Colonic mucosa (tissue), 4 donors: ENCODE results near the gene PODN. TPM values are rescaled to one million over a fixed set of nuclear protein-coding genes. Genes with fewer than 3 reads are reported as not detected.

ENCODE experiments used
- DNase-seq: peaks from one replicate; pipeline ENCODE4 v3.0.0-alpha.2; 2020
- H3K27ac ChIP-seq: fragments of 200-600 bp; one replicate; pipeline ENCODE4 v1.8.0; 2021
- H3K27me3 ChIP-seq: fragments of 200-600 bp; one replicate; pipeline ENCODE4 v1.8.0; 2021
- H3K36me3 ChIP-seq: fragments of 200-600 bp; one replicate; pipeline ENCODE4 v1.8.0; 2021
- H3K4me1 ChIP-seq: fragments of 200-600 bp; one replicate; pipeline ENCODE4 v1.8.0; 2021; ENCODE audit warnings: mild to moderate bottlenecking
- H3K4me3 ChIP-seq: fragments of 200-600 bp; one replicate; pipeline ENCODE4 v1.8.0; 2021
- H3K9ac ChIP-seq, 2 donors: one replicate each; pipeline ENCODE4 v1.7.0; 2013; ENCODE audit warnings: control low read depth in 2 of 2, low read depth in 2 of 2, low read length in 2 of 2
- H3K9me3 ChIP-seq: fragments of 200-600 bp; one replicate; pipeline ENCODE4 v1.8.0; 2021
- CTCF ChIP-seq: fragments of 200-600 bp; IDR thresholded peaks from one replicate; pipeline ENCODE4 v1.8.0; 2022; ENCODE audit warnings: antibody characterized with exemption, mild to moderate bottlenecking
- intact Hi-C: fragments of 100-400 bp; cut with DNase I; formaldehyde crosslinking; loops from one replicate; pipeline ENCODE4 v1.14.1; 2022
- total RNA-seq, 2 donors: library from RNA; stranded (reverse); fragmentation: NEBNext Ultra II Directional in 1 of 2; extraction: Animal tissue kit (Norgen Biotek cat#: 25700) in 1 of 2; gene quantifications; one replicate each; pipeline ENCODE4 v1.2.1, GENCODE V29; 2021
- donor health status: healthy.
- donor health status: DM: no; HTN: no; CAD: no.
- donor health status: DM: no; HTN: no; CAD: no.

PODN gene
- total RNA-seq, 2 donors from 2014 or later = 3.2 to 9.1 TPM

GRCh38 chr1:53075761-53076163 is 13.7 kb downstream of the PODN start:
- Histone ChIP-seq H3K27me3 (no peaks in the 10 kb centered on the region), H3K27ac (no peak overlapping the region), H3K36me3 (no peaks in the 10 kb centered on the region), H3K4me1 (no peaks in the 10 kb centered on the region), H3K9ac (no peak overlapping the region), H3K4me3 (no peak overlapping the region), H3K9me3 (no peaks in the 10 kb centered on the region)
- intact Hi-C loops = no loop called here
- TF ChIP-seq CTCF = no peak
- DNase-seq = no peak

GRCh38 chr1:53076165-53076564 is 14.2 kb downstream of the PODN start:
- no peak overlapping the region for H3K27ac ChIP-seq
- H3K4me1 ChIP-seq = no peaks in the 10 kb centered on the region
- H3K27me3 ChIP-seq = no peaks in the 10 kb centered on the region
- no peak overlapping the region for H3K4me3 ChIP-seq
- H3K36me3 ChIP-seq = no peaks in the 10 kb centered on the region
- no peak overlapping the region for H3K9ac ChIP-seq
- intact Hi-C loops = no loop called here
- no peak for DNase-seq
- TF ChIP-seq CTCF = no peak
- H3K9me3 ChIP-seq = no peaks in the 10 kb centered on the region

- H3K9me3 ChIP-seq = no peaks in the 10 kb centered on the region
These were observed 14.9 kb downstream of the PODN start for GRCh38 chr1:53076721-53077598.

GRCh38 chr1:53077599-53077965 is 15.6 kb downstream of the PODN start:
- no peak for TF ChIP-seq CTCF
- DNase-seq = no peak
- Histone ChIP-seq H3K4me1 (no peaks in the 10 kb centered on the region), H3K36me3 (no peaks in the 10 kb centered on the region), H3K9ac (no peak overlapping the region), H3K4me3 (no peak overlapping the region), H3K27ac (no peak overlapping the region), H3K27me3 (no peaks in the 10 kb centered on the region), H3K9me3 (no peaks in the 10 kb centered on the region)
- intact Hi-C loops = no loop called here

More at GRCh38 chr1:53076721-53077598, 14.9 kb downstream of the PODN start:
- Histone ChIP-seq H3K27ac (no peak overlapping the region), H3K4me1 (no peaks in the 10 kb centered on the region), H3K4me3 (no peak overlapping the region), H3K27me3 (no peaks in the 10 kb centered on the region), H3K36me3 (no peaks in the 10 kb centered on the region), H3K9ac (no peak overlapping the region)
- no peak for TF ChIP-seq CTCF
- intact Hi-C loops = no loop called here
- DNase-seq = no peak

GRCh38 chr1:53078333-53079101 is 16.5 kb downstream of the PODN start:
- Histone ChIP-seq H3K27ac (no peak overlapping the region), H3K27me3 (no peaks in the 10 kb centered on the region), H3K9ac (no peak overlapping the region), H3K36me3 (no peaks in the 10 kb centered on the region), H3K4me3 (no peak overlapping the region), H3K4me1 (no peaks in the 10 kb centered on the region), H3K9me3 (no peaks in the 10 kb centered on the region)
- no peak for TF ChIP-seq CTCF
- DNase-seq = no peak
- intact Hi-C loops = no loop called here
